B cell (primary cell): Measurements from ENCODE around the gene EDN3. TPM values are rescaled to one million over a fixed set of nuclear protein-coding genes. Genes with fewer than 3 reads are reported as not detected.

Source experiments
- ATAC-seq: fragments of 200-7000 bp; cut with Tn5 transposase; one replicate; pipeline ENCODE4 v1.10.0; 2021; ENCODE audit warnings: low read depth, mild to moderate bottlenecking, moderate number of reproducible peaks, moderate library complexity
- CTCF ChIA-PET: fragments of 350-600 bp; sonication (Branson Sonifier 250); formaldehyde crosslinking; loops from one replicate; lab custom pipeline; 2021; ENCODE audit warnings: antibody characterized with exemption, inconsistent platforms; lab: Charles Lee
- POLR2A ChIA-PET: fragments of 350-600 bp; sonication (Branson Sonifier 250); formaldehyde crosslinking; loops from one replicate; lab custom pipeline; 2021; ENCODE audit warnings: antibody characterized with exemption; lab: Charles Lee
- DNase-seq: peaks from one replicate; pipeline ENCODE4 v3.0.0; 2013
- H2AFZ ChIP-seq: 2 replicates; pipeline ENCODE4 v1.6.1; 2012; ENCODE audit warnings: mild to moderate bottlenecking, low read depth, low read length; ENCODE audit not compliant: insufficient read depth, poor library complexity, severe bottlenecking
- H3K27ac ChIP-seq, 2 donors: 1 replicate in 1 of 2; 2 replicates in 1 of 2; pipeline ENCODE4 v1.5.1; 2012 to 2013; ENCODE audit warnings: low read length in 2 of 2, mild to moderate bottlenecking in 2 of 2, moderate library complexity in 1 of 2
- H3K27me3 ChIP-seq, 4 experiments: fragments of 200-600 bp in 1 of 4; sonication (generic) in 1 of 4; replicated peaks in 1 of 4; 1 replicate in 2 of 4; 2 replicates in 2 of 4; pipeline versions ENCODE4 v1.6.1 to v1.7.0; 2013 to 2016; ENCODE audit warnings: low read length in 3 of 4, mild to moderate bottlenecking in 2 of 4, mixed read lengths in 1 of 4, moderate library complexity in 1 of 4; ENCODE audit not compliant: insufficient read depth in 4 of 4, control insufficient read depth in 3 of 4; ENCODE audit errors: control extremely low read depth in 1 of 4
- H3K36me3 ChIP-seq, 2 experiments: replicated peaks in 1 of 2; 1 replicate in 1 of 2; 2 replicates in 1 of 2; pipeline versions ENCODE4 v1.6.1 to v1.7.1; 2013; ENCODE audit warnings: low read length in 1 of 2; ENCODE audit not compliant: insufficient read depth in 2 of 2, control insufficient read depth in 1 of 2; ENCODE audit errors: control extremely low read depth in 1 of 2, extremely low read depth in 1 of 2
- H3K4me1 ChIP-seq, 2 donors: fragments of 200-600 bp in 1 of 2; sonication (generic) in 1 of 2; 1 replicate in 1 of 2; 2 replicates in 1 of 2; pipeline versions ENCODE4 v1.5.1 to v1.6.1; 2013 to 2017; ENCODE audit warnings: low read length in 2 of 2; ENCODE audit not compliant: control insufficient read depth in 2 of 2, insufficient read depth in 2 of 2
- H3K4me2 ChIP-seq: replicated peaks from 2 replicates; pipeline ENCODE3; 2012; ENCODE audit warnings: mild to moderate bottlenecking, low read depth, low read length; ENCODE audit not compliant: poor library complexity, severe bottlenecking
- H3K4me3 ChIP-seq, 5 experiments: fragments of 200-600 bp in 1 of 5; sonication (generic) in 1 of 5; 1 replicate in 3 of 5; 2 replicates in 2 of 5; pipeline versions ENCODE4 v1.5.1 to v1.7.0; 2011 to 2016; ENCODE audit warnings: low read length in 4 of 5, mild to moderate bottlenecking in 4 of 5, low read depth in 2 of 5, control low read depth in 1 of 5, moderate library complexity in 1 of 5; ENCODE audit not compliant: insufficient read depth in 1 of 5; ENCODE audit errors: control extremely low read depth in 1 of 5, extremely low read depth in 1 of 5
- H3K79me2 ChIP-seq: fragments of 200-600 bp; sonication (generic); one replicate; pipeline ENCODE4 v1.6.0; 2016; ENCODE audit warnings: low read length; ENCODE audit not compliant: control insufficient read depth, insufficient read depth
- H3K9ac ChIP-seq: fragments of 200-600 bp; sonication (generic); 2 replicates; pipeline ENCODE4 v1.6.1; 2017; ENCODE audit warnings: mild to moderate bottlenecking, low read length, moderate library complexity
- H3K9me3 ChIP-seq, 3 donors: one replicate each; pipeline versions ENCODE4 v1.6.1 to v1.7.1; 2013; ENCODE audit warnings: low read length in 2 of 3; ENCODE audit not compliant: control insufficient read depth in 2 of 3, insufficient read depth in 1 of 3; ENCODE audit errors: control extremely low read depth in 1 of 3
- H4K20me1 ChIP-seq: 2 replicates; pipeline ENCODE4 v1.6.0; 2012; ENCODE audit warnings: mild to moderate bottlenecking, low read length; ENCODE audit not compliant: insufficient read depth, control insufficient read depth, poor library complexity, severe bottlenecking
- H3K27ac Mint-ChIP-seq: one replicate; pipeline ENCODE4 v1.8.0; 2021; ENCODE audit warnings: mixed read lengths
- H3K27me3 Mint-ChIP-seq: one replicate; pipeline ENCODE4 v1.8.0; 2021; ENCODE audit warnings: mixed read lengths
- H3K4me1 Mint-ChIP-seq: one replicate; pipeline ENCODE4 v1.8.0; 2021; ENCODE audit warnings: mixed read lengths
- H3K4me3 Mint-ChIP-seq: one replicate; pipeline ENCODE4 v1.8.0; 2021; ENCODE audit warnings: mixed read lengths
- H3K9me3 Mint-ChIP-seq: one replicate; pipeline ENCODE4 v1.8.0; 2022; ENCODE audit warnings: mixed read lengths; ENCODE audit not compliant: insufficient read depth
- EZH2 ChIP-seq: IDR thresholded peaks from 2 replicates; pipeline ENCODE4 v1.6.1; 2012; ENCODE audit warnings: borderline replicate concordance, low read depth, mild to moderate bottlenecking, moderate library complexity, low read length; ENCODE audit not compliant: insufficient read depth, poor library complexity, severe bottlenecking
- WGBS: methylation state at CpG from one replicate; pipeline ENCODE4 v1.1.5; 2013; ENCODE audit warnings: missing lambda C conversion rate; ENCODE audit not compliant: insufficient coverage; 5-methylcytosine and 5-hydroxymethylcytosine counted together
- intact Hi-C: fragments of 100-400 bp; cut with micrococcal nuclease; formaldehyde crosslinking; loops from one replicate; pipeline ENCODE4 v1.10.0; 2022
- polyA plus RNA-seq: library from polyadenylated mRNA; depleted of rRNA; stranded (reverse); fragments of >200 nt; gene quantifications from 2 replicates; pipeline ENCODE4 v1.2.3, GENCODE V29; 2012
- total RNA-seq, 2 donors: library from RNA; stranded (reverse); fragments of 120-200 nt in 1 of 2; gene quantifications; 1 replicate in 1 of 2; 2 replicates in 1 of 2; pipeline versions ENCODE4 v1.2.3 to v1.2.4, GENCODE V29; 2013 to 2022
- TF ChIP-seq, protein P1 (sequence below): fragments of 200-600 bp; IDR thresholded peaks from one replicate; pipeline ENCODE4 v1.8.0; 2022; ENCODE audit warnings: antibody characterized with exemption, mild to moderate bottlenecking

The EDN3 gene
- total and polyA plus RNA-seq, 2 donors (not counting 1 experiment from before 2014, with no cell fraction given), result 0.04 TPM; not detected in 1

DNA sequence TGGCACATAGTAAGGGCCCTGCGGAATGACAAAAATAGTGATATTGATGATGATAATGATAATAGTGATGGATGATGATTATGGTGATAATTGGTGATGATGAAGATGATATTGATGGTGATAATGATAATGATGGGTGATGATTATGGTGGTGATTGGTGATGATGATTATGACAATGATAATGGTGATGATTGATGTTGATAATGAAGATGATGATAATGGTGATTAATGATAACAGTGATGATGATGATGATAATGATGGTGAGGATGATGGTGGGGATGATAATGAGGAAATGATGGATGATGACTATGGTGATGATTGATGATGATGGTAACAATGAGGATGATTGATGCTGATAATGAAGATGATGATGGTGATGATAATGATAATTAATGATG lies 48.9 kb downstream of the EDN3 start:
- no peak for TF ChIP-seq EZH2
- TF ChIP-seq, protein P1, sequence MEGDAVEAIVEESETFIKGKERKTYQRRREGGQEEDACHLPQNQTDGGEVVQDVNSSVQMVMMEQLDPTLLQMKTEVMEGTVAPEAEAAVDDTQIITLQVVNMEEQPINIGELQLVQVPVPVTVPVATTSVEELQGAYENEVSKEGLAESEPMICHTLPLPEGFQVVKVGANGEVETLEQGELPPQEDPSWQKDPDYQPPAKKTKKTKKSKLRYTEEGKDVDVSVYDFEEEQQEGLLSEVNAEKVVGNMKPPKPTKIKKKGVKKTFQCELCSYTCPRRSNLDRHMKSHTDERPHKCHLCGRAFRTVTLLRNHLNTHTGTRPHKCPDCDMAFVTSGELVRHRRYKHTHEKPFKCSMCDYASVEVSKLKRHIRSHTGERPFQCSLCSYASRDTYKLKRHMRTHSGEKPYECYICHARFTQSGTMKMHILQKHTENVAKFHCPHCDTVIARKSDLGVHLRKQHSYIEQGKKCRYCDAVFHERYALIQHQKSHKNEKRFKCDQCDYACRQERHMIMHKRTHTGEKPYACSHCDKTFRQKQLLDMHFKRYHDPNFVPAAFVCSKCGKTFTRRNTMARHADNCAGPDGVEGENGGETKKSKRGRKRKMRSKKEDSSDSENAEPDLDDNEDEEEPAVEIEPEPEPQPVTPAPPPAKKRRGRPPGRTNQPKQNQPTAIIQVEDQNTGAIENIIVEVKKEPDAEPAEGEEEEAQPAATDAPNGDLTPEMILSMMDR, result no peak

GRCh38 chr20:59350330-59351156 lies 50.1 kb downstream of the EDN3 start:
- Histone ChIP-seq H3K9ac (no peak overlapping the region), H3K4me1 (no peaks in the 10 kb centered on the region), H3K4me3 (no peak overlapping the region), H3K4me2 (no peak overlapping the region), H3K36me3 (no peaks in the 10 kb centered on the region), H3K27ac (no peak overlapping the region), H3K27me3 (no peaks in the 10 kb centered on the region), H3K9me3 (peaks cover 0 to 7% (median 0%) of the 10 kb centered on the region in 3 donors), H3K79me2 (no peaks in the 10 kb centered on the region), H4K20me1 (no peaks in the 10 kb centered on the region), H2AFZ (no peak overlapping the region)
- intact Hi-C loops, result no loop called here
- ATAC-seq (no peak), DNase-seq (no peak)
- Mint-ChIP-seq H3K4me1 (no peaks in the 10 kb centered on the region), H3K9me3 (no peaks in the 10 kb centered on the region), H3K27me3 (peaks cover 3% of the 10 kb centered on the region), H3K27ac (no peak overlapping the region), H3K4me3 (no peak overlapping the region)
- TF ChIP-seq, protein P1, result no peak
- no peak for TF ChIP-seq EZH2
- CTCF ChIA-PET, result no interaction called here
- 88% methylated on average over 5 of the region's 10 CpGs for WGBS
- POLR2A ChIA-PET, result no interaction called here

More for the DNA sequence above, 48.9 kb downstream of the EDN3 start:
- DNase-seq, result no peak
- Mint-ChIP-seq H3K27me3 (peaks cover under 1% of the 10 kb centered on the region), H3K4me1 (no peaks in the 10 kb centered on the region), H3K27ac (no peak overlapping the region), H3K9me3 (peaks cover 4% of the 10 kb centered on the region), H3K4me3 (no peak overlapping the region)
- Histone ChIP-seq H3K27me3 (no peaks in the 10 kb centered on the region), H3K79me2 (no peaks in the 10 kb centered on the region), H3K36me3 (no peaks in the 10 kb centered on the region), H3K9ac (no peak overlapping the region), H3K4me2 (no peak overlapping the region), H3K9me3 (peaks cover 0 to 17% (median 11%) of the 10 kb centered on the region in 3 donors), H2AFZ (no peak overlapping the region), H3K4me3 (no peak overlapping the region), H3K4me1 (no peaks in the 10 kb centered on the region), H3K27ac (no peak overlapping the region), H4K20me1 (no peaks in the 10 kb centered on the region)
- ATAC-seq, result no peak
- ChIA-PET CTCF (no interaction called here), POLR2A (no interaction called here)
- no CpG with 5 or more reads among the region's 1 CpG for WGBS
- intact Hi-C loops, result no loop called here
